ENCODE measurements around the gene ZNF385A.
"Not testable (repeated sequence)": the region's sequence is repeated elsewhere in the genome, so short reads cannot be mapped to it uniquely, and the experiment has no call there.

ZNF385A gene

GRCh38 chr12:54357506-54358190 is 26.9 kb downstream of the ZNF385A start:
- no peak for DNase-seq (ENCODE audit: low read depth in 1 of 2, low spot score in 1 of 2)

- no peak for DNase-seq (ENCODE audit: low read depth in 1 of 2, low spot score in 1 of 2)
Observed at GRCh38 chr12:54356951-54357356, 27.6 kb downstream of the ZNF385A start.

- DNase-seq (ENCODE audit: low read depth in 1 of 2, low spot score in 1 of 2) = no peak
Observed at GRCh38 chr12:54356228-54356627, 28.3 kb downstream of the ZNF385A start.

- no peak for DNase-seq (ENCODE audit: low read depth in 1 of 2, low spot score in 1 of 2)
Observed at GRCh38 chr12:54355104-54355815, 29.3 kb downstream of the ZNF385A start.

- DNase-seq (ENCODE audit: low read depth in 1 of 2, low spot score in 1 of 2) = not testable (repeated sequence)
Observed at GRCh38 chr12:54354271-54354670, 30.3 kb downstream of the ZNF385A start.

- DNase-seq (ENCODE audit: low read depth in 1 of 2, low spot score in 1 of 2) = no peak
Observed at GRCh38 chr12:54352891-54353874, 31.4 kb downstream of the ZNF385A start.

- DNase-seq (ENCODE audit: low read depth in 1 of 2, low spot score in 1 of 2) = peak; percentile 11 to 26
Observed at GRCh38 chr12:54352022-54352531, 32.5 kb downstream of the ZNF385A start.

- no peak for DNase-seq (ENCODE audit: low read depth in 1 of 2, low spot score in 1 of 2)
Observed at GRCh38 chr12:54351341-54351740, 33.2 kb downstream of the ZNF385A start.

- no peak for DNase-seq (ENCODE audit: low read depth in 1 of 2, low spot score in 1 of 2)
Observed at GRCh38 chr12:54350743-54351142, 33.8 kb downstream of the ZNF385A start.

- no peak for DNase-seq (ENCODE audit: low read depth in 1 of 2, low spot score in 1 of 2)
Observed at GRCh38 chr12:54349679-54350078, 34.9 kb downstream of the ZNF385A start.

- no peak for DNase-seq (ENCODE audit: low read depth in 1 of 2, low spot score in 1 of 2)
Observed at GRCh38 chr12:54349036-54349435, 35.5 kb downstream of the ZNF385A start.

- no peak for DNase-seq (ENCODE audit: low read depth in 1 of 2, low spot score in 1 of 2)
Observed at GRCh38 chr12:54341378-54342300, 42.9 kb downstream of the ZNF385A start.

- no peak for DNase-seq (ENCODE audit: low read depth in 1 of 2, low spot score in 1 of 2)
Observed at GRCh38 chr12:54340846-54341245, 43.7 kb downstream of the ZNF385A start.

GRCh38 chr12:54338698-54339296 is 45.7 kb downstream of the ZNF385A start:
- DNase-seq (ENCODE audit: low read depth in 1 of 2, low spot score in 1 of 2) = no peak

- no peak for DNase-seq (ENCODE audit: low read depth in 1 of 2, low spot score in 1 of 2)
Observed at GRCh38 chr12:54337854-54338650, 46.5 kb downstream of the ZNF385A start.

- DNase-seq (ENCODE audit: low read depth in 1 of 2, low spot score in 1 of 2) = no peak
Observed at GRCh38 chr12:54337280-54337842, 47.2 kb downstream of the ZNF385A start.

- DNase-seq (ENCODE audit: low read depth in 1 of 2, low spot score in 1 of 2) = no peak
Observed at GRCh38 chr12:54333420-54334034, 51.0 kb downstream of the ZNF385A start.

- DNase-seq (ENCODE audit: low read depth in 1 of 2, low spot score in 1 of 2) = no peak
Observed at GRCh38 chr12:54331461-54331860, 53.1 kb downstream of the ZNF385A start.
